NOMO-1 treated with dmso at 0.1 percent for 144 hours (cell line): ENCODE measurements around the gene KRTAP5-2.

ENCODE experiments used
- DNase-seq: peaks from one replicate; lab custom pipeline; 2025; ENCODE audit not compliant: unreplicated experiment; lab: John Stamatoyannopoulos, UW

KRTAP5-2 gene

GRCh38 chr11:1568441-1568911 lies 29.6 kb downstream of the KRTAP5-2 start:
- DNase-seq: no peak

- no peak for DNase-seq
Observed at GRCh38 chr11:1567721-1568100, 30.4 kb downstream of the KRTAP5-2 start.

- no peak for DNase-seq
Observed at GRCh38 chr11:1567052-1567720, 30.9 kb downstream of the KRTAP5-2 start.

GRCh38 chr11:1566381-1567051 lies 31.6 kb downstream of the KRTAP5-2 start:
- DNase-seq: no peak

GRCh38 chr11:1565904-1566247 lies 32.2 kb downstream of the KRTAP5-2 start:
- no peak for DNase-seq

- no peak for DNase-seq
Observed at GRCh38 chr11:1565173-1565903, 32.8 kb downstream of the KRTAP5-2 start.

- DNase-seq: no peak
Observed at GRCh38 chr11:1564535-1565172, 33.4 kb downstream of the KRTAP5-2 start.

GRCh38 chr11:1563697-1564534 lies 34.2 kb downstream of the KRTAP5-2 start:
- no peak for DNase-seq

- DNase-seq: no peak
Observed at GRCh38 chr11:1563149-1563638, 34.9 kb downstream of the KRTAP5-2 start.

- no peak for DNase-seq
Observed at GRCh38 chr11:1562469-1563148, 35.5 kb downstream of the KRTAP5-2 start.

- no peak for DNase-seq
Observed at GRCh38 chr11:1561955-1562354, 36.1 kb downstream of the KRTAP5-2 start.

- no peak for DNase-seq
Observed at GRCh38 chr11:1561266-1561665, 36.8 kb downstream of the KRTAP5-2 start.

- no peak for DNase-seq
Observed at GRCh38 chr11:1560649-1561251, 37.3 kb downstream of the KRTAP5-2 start.

GRCh38 chr11:1560002-1560648 lies 38.0 kb downstream of the KRTAP5-2 start:
- no peak for DNase-seq

- no peak for DNase-seq
Observed at GRCh38 chr11:1559111-1559951, 38.8 kb downstream of the KRTAP5-2 start.

- no peak for DNase-seq
Observed at GRCh38 chr11:1558775-1559110, 39.4 kb downstream of the KRTAP5-2 start.

- DNase-seq: no peak
Observed at GRCh38 chr11:1557904-1558774, 40.0 kb downstream of the KRTAP5-2 start.
